A549 (cell line): Measurements from ENCODE around the gene S100A7. TPM values are rescaled to one million over a fixed set of nuclear protein-coding genes. Genes with fewer than 3 reads are reported as not detected.
A peak's percentile ranks its signal among the peaks of the same experiment; 100 is the strongest.

Experiments
- ATAC-seq, 2 experiments: fragments of 200-7000 bp in 1 of 2; fragments of >200 bp in 1 of 2; cut with Nextera tagmentation in 1 of 2; cut with Tn5 transposase in 1 of 2; 3 replicates each; pipeline versions ENCODE4 v1.8.0 to v1.9.1; 2018 to 2020; ENCODE audit warnings: mild to moderate bottlenecking in 1 of 2, moderate library complexity in 1 of 2
- CTCF ChIA-PET: fragments of 300-600 bp; sonication (Branson Sonifier 250); formaldehyde crosslinking; extraction: SDS; loops from one replicate; lab custom pipeline; 2021; ENCODE audit warnings: antibody characterized with exemption, inconsistent platforms; lab: Yijun Ruan, JAX
- POLR2A ChIA-PET: fragments of 350-600 bp; formaldehyde crosslinking; extraction: SDS; loops from one replicate; lab custom pipeline; 2021; ENCODE audit warnings: antibody characterized with exemption, inconsistent platforms; lab: Yijun Ruan, JAX
- DNase-seq, 2 experiments: peaks; one replicate each; pipeline versions ENCODE4 v3.0.0 to v3.0.0-alpha.2; 2011 to 2016; ENCODE audit warnings: low read depth in 1 of 2, low spot score in 1 of 2
- FAIRE-seq: peaks from 2 replicates; lab custom pipeline; 2011; peaks lifted over from hg19 to GRCh38; lab: Jason Lieb, UNC
- H3K27ac ChIP-seq, 2 experiments: fragments of >200 bp; sonication (Bioruptor Twin); formaldehyde crosslinking; 3 replicates each; pipeline ENCODE4 v1.5.1; 2016 to 2017
- H3K4me1 ChIP-seq: fragments of >200 bp; sonication (Bioruptor Twin); formaldehyde crosslinking; 3 replicates; pipeline ENCODE4 v1.6.1; 2016
- H3K4me2 ChIP-seq: fragments of >200 bp; sonication (Bioruptor Twin); formaldehyde crosslinking; 3 replicates; pipeline ENCODE4 v1.6.1; 2016
- H3K4me3 ChIP-seq: fragments of >200 bp; sonication (Bioruptor Twin); formaldehyde crosslinking; 3 replicates; pipeline ENCODE4 v1.5.1; 2016
- H3K9me3 ChIP-seq: fragments of >200 bp; sonication (Bioruptor Twin); formaldehyde crosslinking; 3 replicates; pipeline ENCODE4 v1.6.1; 2016
- CBX2 ChIP-seq: fragments of 200-600 bp; sonication (generic); IDR thresholded peaks from 2 replicates; pipeline ENCODE4 v1.6.1; 2016; ENCODE audit warnings: low read depth, mild to moderate bottlenecking, borderline replicate concordance
- CEBPB ChIP-seq, 2 experiments: fragments of >200 bp in 1 of 2; sonication (Bioruptor Twin) in 1 of 2; formaldehyde crosslinking in 1 of 2; IDR thresholded peaks; 2 replicates each; pipeline ENCODE4 v1.6.1; 2012 to 2016
- ESRRA ChIP-seq: fragments of 150-350 bp; IDR thresholded peaks from 2 replicates; pipeline ENCODE4 v1.6.1; 2014; ENCODE audit warnings: mild to moderate bottlenecking, low read length, borderline replicate concordance
- FOSB ChIP-seq: fragments of 250-450 bp; sonication (Bioruptor Pico); IDR thresholded peaks from 2 replicates; pipeline ENCODE4 v1.5.0; 2020; ENCODE audit warnings: mild to moderate bottlenecking, moderate library complexity
- FOSL2 ChIP-seq, 2 experiments: fragments of 450-650 bp in 1 of 2; fragments of >200 bp in 1 of 2; sonication (Bioruptor Twin) in 1 of 2; formaldehyde crosslinking; IDR thresholded peaks; 2 replicates each; pipeline versions ENCODE4 v1.5.0 to v1.6.1; 2016 to 2020; ENCODE audit warnings: mild to moderate bottlenecking in 1 of 2, moderate library complexity in 1 of 2
- FOXS1 ChIP-seq: fragments of 250-450 bp; sonication (Bioruptor Pico); IDR thresholded peaks from 2 replicates; pipeline ENCODE4 v1.5.0; 2020; ENCODE audit warnings: mild to moderate bottlenecking, moderate library complexity
- GATA3 ChIP-seq: IDR thresholded peaks from 2 replicates; pipeline ENCODE4 v1.6.1; 2012; ENCODE audit warnings: borderline replicate concordance
- JUN ChIP-seq, 2 experiments: fragments of >200 bp; sonication (Bioruptor Twin); formaldehyde crosslinking; IDR thresholded peaks; 2 replicates in 1 of 2; 3 replicates in 1 of 2; pipeline ENCODE4 v1.6.1; 2016 to 2017
- PHF8 ChIP-seq: fragments of 200-600 bp; sonication (generic); IDR thresholded peaks from 2 replicates; pipeline ENCODE4 v1.6.1; 2016; ENCODE audit warnings: low read depth, mild to moderate bottlenecking, antibody characterized with exemption, moderate library complexity, borderline replicate concordance
- POLR2AphosphoS2 ChIP-seq: conservative IDR thresholded peaks from 2 replicates; pipeline ENCODE4 v1.6.1; 2012; ENCODE audit warnings: low read length, improper control_type of control experiment, inconsistent platforms
- RNF2 ChIP-seq: fragments of 200-600 bp; sonication (generic); IDR thresholded peaks from 2 replicates; pipeline ENCODE4 v1.6.1; 2016; ENCODE audit warnings: low read depth, mild to moderate bottlenecking, antibody characterized with exemption, moderate library complexity, borderline replicate concordance
- SMC3 ChIP-seq: fragments of >200 bp; sonication (Bioruptor Twin); formaldehyde crosslinking; IDR thresholded peaks from 3 replicates; pipeline ENCODE4 v1.6.1; 2018; ENCODE audit warnings: inconsistent platforms
- ZFP36 ChIP-seq: fragments of 450-650 bp; IDR thresholded peaks from 2 replicates; pipeline ENCODE4 v1.6.1; 2014; ENCODE audit warnings: borderline replicate concordance; ENCODE audit not compliant: partially characterized antibody
- ZSCAN20 ChIP-seq: fragments of 250-450 bp; sonication (Bioruptor Pico); IDR thresholded peaks from 2 replicates; pipeline ENCODE4 v1.8.0; 2022; ENCODE audit warnings: mild to moderate bottlenecking, moderate library complexity
- WGBS: methylation state at CpG from one replicate; pipeline ENCODE4 v1.1.6; 2017; ENCODE audit errors: missing lambda C conversion rate; 5-methylcytosine and 5-hydroxymethylcytosine counted together
- polyA plus RNA-seq, 4 experiments: library from polyadenylated mRNA; depleted of rRNA in 3 of 4; stranded (reverse); fragments of >200 nt; fragmentation: RNase III in 1 of 4; extraction: RNeasy Plus Mini Kit Qiagen cat#74134 plus additional on column Dnase treatment in 1 of 4; gene quantifications; 2 replicates in 3 of 4; 3 replicates in 1 of 4; pipeline ENCODE4 v1.2.3, GENCODE V29; 2011 to 2017
- TF ChIP-seq, protein P1 (sequence below): fragments of 200-600 bp; sonication (generic); IDR thresholded peaks from 2 replicates; pipeline ENCODE4 v1.6.1; 2016; ENCODE audit warnings: antibody characterized with exemption, mild to moderate bottlenecking, moderate library complexity
- TF ChIP-seq, protein P2 (sequence below): IDR thresholded peaks from 2 replicates; pipeline ENCODE4 v1.6.1; 2012
- TF ChIP-seq, protein P3 (sequence below): fragments of >200 bp; sonication (Bioruptor Twin); formaldehyde crosslinking; IDR thresholded peaks from 3 replicates; pipeline ENCODE4 v1.5.1; 2016
- TF ChIP-seq, protein P4 (sequence below): fragments of 250-450 bp; sonication (Bioruptor Pico); IDR thresholded peaks from 2 replicates; pipeline ENCODE4 v1.5.0; 2021; ENCODE audit warnings: mild to moderate bottlenecking, moderate library complexity, borderline replicate concordance
- TF ChIP-seq, protein P5 (sequence below): fragments of 250-450 bp; sonication (Bioruptor Pico); IDR thresholded peaks from 2 replicates; pipeline ENCODE4 v1.5.0; 2020; ENCODE audit warnings: low read depth, mild to moderate bottlenecking, moderate library complexity

Gene S100A7
- polyA plus RNA-seq, 2 of the 4 experiments (the other 2 are of a cell fraction) = not detected

DNA sequence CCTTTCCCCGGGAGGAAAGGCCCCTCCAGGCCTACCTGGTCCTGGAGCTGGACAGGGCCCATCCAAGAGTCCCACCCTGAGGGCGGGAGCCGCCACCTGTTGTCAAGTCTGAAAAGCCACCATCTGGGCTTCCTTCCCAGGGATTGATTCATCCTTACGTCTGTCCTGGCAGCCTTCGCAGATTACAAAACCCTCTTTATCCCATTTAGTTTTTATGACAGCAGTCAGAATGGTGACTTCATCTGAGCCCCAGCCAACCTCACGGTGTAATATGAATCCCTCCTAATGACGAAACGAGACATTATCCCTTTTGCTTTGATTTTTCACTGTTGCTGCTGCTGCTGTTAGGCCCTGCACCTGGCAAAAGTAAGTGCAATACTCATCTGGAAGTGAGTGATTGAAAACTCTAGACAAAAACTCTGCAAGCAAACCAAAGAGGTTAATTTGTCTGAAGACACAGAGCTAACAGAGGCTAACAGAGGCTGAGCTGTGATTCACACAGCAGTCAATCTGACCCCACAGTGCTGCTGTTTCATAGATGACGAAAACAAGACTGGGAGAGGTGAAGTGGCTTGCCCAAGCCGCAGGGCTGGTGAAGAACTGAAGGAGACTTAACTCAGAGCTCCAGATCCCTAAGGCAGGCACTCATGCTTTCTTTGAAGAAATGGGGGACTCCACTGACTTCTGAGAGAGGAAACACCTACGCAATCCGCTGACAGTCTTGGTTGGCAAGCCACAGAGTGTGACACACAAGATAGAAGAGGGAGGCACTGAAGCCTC is 30.0 kb upstream of the S100A7 start (continued):
- TF ChIP-seq, protein P1, sequence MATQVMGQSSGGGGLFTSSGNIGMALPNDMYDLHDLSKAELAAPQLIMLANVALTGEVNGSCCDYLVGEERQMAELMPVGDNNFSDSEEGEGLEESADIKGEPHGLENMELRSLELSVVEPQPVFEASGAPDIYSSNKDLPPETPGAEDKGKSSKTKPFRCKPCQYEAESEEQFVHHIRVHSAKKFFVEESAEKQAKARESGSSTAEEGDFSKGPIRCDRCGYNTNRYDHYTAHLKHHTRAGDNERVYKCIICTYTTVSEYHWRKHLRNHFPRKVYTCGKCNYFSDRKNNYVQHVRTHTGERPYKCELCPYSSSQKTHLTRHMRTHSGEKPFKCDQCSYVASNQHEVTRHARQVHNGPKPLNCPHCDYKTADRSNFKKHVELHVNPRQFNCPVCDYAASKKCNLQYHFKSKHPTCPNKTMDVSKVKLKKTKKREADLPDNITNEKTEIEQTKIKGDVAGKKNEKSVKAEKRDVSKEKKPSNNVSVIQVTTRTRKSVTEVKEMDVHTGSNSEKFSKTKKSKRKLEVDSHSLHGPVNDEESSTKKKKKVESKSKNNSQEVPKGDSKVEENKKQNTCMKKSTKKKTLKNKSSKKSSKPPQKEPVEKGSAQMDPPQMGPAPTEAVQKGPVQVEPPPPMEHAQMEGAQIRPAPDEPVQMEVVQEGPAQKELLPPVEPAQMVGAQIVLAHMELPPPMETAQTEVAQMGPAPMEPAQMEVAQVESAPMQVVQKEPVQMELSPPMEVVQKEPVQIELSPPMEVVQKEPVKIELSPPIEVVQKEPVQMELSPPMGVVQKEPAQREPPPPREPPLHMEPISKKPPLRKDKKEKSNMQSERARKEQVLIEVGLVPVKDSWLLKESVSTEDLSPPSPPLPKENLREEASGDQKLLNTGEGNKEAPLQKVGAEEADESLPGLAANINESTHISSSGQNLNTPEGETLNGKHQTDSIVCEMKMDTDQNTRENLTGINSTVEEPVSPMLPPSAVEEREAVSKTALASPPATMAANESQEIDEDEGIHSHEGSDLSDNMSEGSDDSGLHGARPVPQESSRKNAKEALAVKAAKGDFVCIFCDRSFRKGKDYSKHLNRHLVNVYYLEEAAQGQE = no peak
- no peak; the same call in 1 of the 2 replicates for TF ChIP-seq GATA3
- peak in 1 of 2 experiments; percentile 32; a peak in 2 of 5 replicates for TF ChIP-seq JUN (IDR thresholded peaks at IDR 0.05)
- TF ChIP-seq CEBPB (IDR thresholded peaks at IDR 0.05) = peak in 1 of 2 experiments; percentile 59; a peak in 3 of 4 replicates
- TF ChIP-seq POLR2AphosphoS2 = no peak
- TF ChIP-seq SMC3 = peak; percentile 8; the same call in 1 of the 3 replicates
- no peak for TF ChIP-seq CBX2

DNA sequence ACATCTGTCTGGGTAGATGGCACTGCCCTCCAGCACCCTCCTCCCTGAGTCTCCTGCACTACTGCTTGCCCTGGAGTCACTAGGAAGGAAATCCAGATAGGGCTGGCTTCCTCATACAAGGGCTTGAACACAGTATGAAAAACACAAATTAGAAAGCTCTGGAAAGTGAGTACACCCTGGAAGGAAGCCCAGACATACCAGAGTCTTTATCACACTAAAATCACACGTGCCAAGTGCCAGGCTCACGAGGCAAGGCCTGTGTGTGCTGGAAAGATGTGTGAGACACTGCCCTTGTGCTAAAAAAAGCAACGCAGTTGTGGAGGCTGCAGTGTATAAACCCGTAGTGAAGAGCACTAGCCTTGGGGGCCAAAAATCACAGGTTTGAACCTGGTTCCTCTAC is 28.3 kb upstream of the S100A7 start:
- CTCF ChIA-PET = interaction anchor here (1.3 to 24.0 kb wide), 3 partner anchors 22 to 134 kb away, joined by 5 to 731 read pairs (median 9); partner anchors contain the start of genes PGLYRP4 and S100A9

More for the DNA sequence above, 28.3 kb upstream of the S100A7 start:
- 31% methylated on average over 4 of the region's 4 CpGs for WGBS
- H3K4me3 ChIP-seq = no peak overlapping the region
- FAIRE-seq (no peak), ATAC-seq (no peak)
- H3K27ac ChIP-seq = peak overlapping the region in 1 of 2 experiments; percentile 39; a peak in 1 of 6 replicates
- no peaks in the 10 kb centered on the region for H3K9me3 ChIP-seq
- POLR2A ChIA-PET = no interaction called here
- H3K4me1 ChIP-seq = peaks cover 23% of the 10 kb centered on the region
- TF ChIP-seq, protein P2, sequence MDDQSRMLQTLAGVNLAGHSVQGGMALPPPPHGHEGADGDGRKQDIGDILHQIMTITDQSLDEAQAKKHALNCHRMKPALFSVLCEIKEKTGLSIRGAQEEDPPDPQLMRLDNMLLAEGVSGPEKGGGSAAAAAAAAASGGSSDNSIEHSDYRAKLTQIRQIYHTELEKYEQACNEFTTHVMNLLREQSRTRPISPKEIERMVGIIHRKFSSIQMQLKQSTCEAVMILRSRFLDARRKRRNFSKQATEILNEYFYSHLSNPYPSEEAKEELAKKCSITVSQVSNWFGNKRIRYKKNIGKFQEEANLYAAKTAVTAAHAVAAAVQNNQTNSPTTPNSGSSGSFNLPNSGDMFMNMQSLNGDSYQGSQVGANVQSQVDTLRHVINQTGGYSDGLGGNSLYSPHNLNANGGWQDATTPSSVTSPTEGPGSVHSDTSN = no peak
- TF ChIP-seq RNF2 = no peak
- TF ChIP-seq ESRRA = no peak
- TF ChIP-seq, protein P3, sequence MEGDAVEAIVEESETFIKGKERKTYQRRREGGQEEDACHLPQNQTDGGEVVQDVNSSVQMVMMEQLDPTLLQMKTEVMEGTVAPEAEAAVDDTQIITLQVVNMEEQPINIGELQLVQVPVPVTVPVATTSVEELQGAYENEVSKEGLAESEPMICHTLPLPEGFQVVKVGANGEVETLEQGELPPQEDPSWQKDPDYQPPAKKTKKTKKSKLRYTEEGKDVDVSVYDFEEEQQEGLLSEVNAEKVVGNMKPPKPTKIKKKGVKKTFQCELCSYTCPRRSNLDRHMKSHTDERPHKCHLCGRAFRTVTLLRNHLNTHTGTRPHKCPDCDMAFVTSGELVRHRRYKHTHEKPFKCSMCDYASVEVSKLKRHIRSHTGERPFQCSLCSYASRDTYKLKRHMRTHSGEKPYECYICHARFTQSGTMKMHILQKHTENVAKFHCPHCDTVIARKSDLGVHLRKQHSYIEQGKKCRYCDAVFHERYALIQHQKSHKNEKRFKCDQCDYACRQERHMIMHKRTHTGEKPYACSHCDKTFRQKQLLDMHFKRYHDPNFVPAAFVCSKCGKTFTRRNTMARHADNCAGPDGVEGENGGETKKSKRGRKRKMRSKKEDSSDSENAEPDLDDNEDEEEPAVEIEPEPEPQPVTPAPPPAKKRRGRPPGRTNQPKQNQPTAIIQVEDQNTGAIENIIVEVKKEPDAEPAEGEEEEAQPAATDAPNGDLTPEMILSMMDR = no peak
- TF ChIP-seq, protein P4, sequence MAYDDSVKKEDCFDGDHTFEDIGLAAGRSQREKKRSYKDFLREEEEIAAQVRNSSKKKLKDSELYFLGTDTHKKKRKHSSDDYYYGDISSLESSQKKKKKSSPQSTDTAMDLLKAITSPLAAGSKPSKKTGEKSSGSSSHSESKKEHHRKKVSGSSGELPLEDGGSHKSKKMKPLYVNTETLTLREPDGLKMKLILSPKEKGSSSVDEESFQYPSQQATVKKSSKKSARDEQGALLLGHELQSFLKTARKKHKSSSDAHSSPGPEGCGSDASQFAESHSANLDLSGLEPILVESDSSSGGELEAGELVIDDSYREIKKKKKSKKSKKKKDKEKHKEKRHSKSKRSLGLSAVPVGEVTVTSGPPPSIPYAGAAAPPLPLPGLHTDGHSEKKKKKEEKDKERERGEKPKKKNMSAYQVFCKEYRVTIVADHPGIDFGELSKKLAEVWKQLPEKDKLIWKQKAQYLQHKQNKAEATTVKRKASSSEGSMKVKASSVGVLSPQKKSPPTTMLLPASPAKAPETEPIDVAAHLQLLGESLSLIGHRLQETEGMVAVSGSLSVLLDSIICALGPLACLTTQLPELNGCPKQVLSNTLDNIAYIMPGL (CRISPR knock-in tag) = no peak
- no peak for TF ChIP-seq CEBPB (IDR thresholded peaks at IDR 0.05)
- TF ChIP-seq ZSCAN20 (CRISPR knock-in tag) = no peak
- TF ChIP-seq ZFP36 = no peak
- no peak for TF ChIP-seq PHF8
- no peak for TF ChIP-seq FOXS1 (CRISPR knock-in tag)
- TF ChIP-seq, protein P5, sequence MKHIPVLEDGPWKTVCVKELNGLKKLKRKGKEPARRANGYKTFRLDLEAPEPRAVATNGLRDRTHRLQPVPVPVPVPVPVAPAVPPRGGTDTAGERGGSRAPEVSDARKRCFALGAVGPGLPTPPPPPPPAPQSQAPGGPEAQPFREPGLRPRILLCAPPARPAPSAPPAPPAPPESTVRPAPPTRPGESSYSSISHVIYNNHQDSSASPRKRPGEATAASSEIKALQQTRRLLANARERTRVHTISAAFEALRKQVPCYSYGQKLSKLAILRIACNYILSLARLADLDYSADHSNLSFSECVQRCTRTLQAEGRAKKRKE (CRISPR knock-in tag) = no peak
- no peak for TF ChIP-seq FOSB (CRISPR knock-in tag)
- TF ChIP-seq FOSL2 (IDR thresholded peaks at IDR 0.05) = no peak
- TF ChIP-seq FOSL2 (CRISPR knock-in tag; IDR thresholded peaks at IDR 0.05) = no peak
- TF ChIP-seq, all 56 proteins: peak for 0
- H3K4me2 ChIP-seq = no peak overlapping the region
- DNase-seq = no peak
